Uterus (tissue), 2 donors: ENCODE data around the gene NRARP.

ENCODE experiments used
- CTCF ChIP-seq, 4 experiments: fragments of 200-600 bp in 2 of 4; fragments of 450-650 bp in 2 of 4; sonication (generic) in 2 of 4; IDR thresholded peaks; one replicate each; pipeline ENCODE4 v1.5.1; 2016 to 2019; ENCODE audit warnings: antibody characterized with exemption in 4 of 4, mild to moderate bottlenecking in 2 of 4, moderate library complexity in 1 of 4
- POLR2A ChIP-seq, 2 donors: fragments of 450-650 bp; IDR thresholded peaks; one replicate each; pipeline ENCODE4 v1.6.1; 2016; ENCODE audit warnings: antibody characterized with exemption in 2 of 2, mild to moderate bottlenecking in 1 of 2, moderate library complexity in 1 of 2

GRCh38 chr9:137336735-137337134 is 34.7 kb upstream of the NRARP start:
- TF ChIP-seq POLR2A (IDR thresholded peaks at IDR 0.05) (no peak), CTCF (IDR thresholded peaks at IDR 0.05) (no peak)
